ENCODE measurements around the gene OR2A1.
"Not testable (repeated sequence)": the region's sequence is repeated elsewhere in the genome, so short reads cannot be mapped to it uniquely, and the experiment has no call there.

The OR2A1 gene, protein sequence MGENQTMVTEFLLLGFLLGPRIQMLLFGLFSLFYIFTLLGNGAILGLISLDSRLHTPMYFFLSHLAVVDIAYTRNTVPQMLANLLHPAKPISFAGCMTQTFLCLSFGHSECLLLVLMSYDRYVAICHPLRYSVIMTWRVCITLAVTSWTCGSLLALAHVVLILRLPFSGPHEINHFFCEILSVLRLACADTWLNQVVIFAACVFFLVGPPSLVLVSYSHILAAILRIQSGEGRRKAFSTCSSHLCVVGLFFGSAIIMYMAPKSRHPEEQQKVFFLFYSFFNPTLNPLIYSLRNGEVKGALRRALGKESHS

DNA sequence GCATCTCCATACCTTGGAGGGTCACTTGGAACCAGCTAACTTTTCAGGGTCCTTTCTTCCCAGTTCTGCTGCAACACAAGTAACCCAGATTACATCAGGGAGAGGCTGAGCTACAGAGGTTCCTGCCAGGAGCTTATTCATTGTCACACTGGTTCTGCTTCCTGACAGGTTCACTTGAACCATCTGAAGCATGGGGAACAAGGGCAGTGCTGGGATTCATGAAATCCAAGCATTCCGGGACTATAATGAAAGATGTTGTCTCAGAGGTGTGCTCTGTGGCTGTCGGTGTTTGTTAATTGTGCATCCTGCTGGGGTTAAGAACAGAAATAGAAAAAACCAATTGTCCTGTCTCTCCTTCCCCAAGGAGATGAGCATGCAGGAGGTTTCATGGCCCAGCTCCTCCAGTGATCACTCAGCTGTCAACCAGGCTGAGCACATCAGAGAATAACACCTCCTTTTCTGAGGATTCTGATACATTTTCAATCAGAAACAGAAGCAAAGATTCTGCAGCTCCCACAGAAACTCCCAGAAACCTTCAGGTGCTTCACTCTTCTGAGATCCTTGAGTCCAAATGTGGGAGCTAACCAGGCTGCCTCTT is at the start of gene OR2A1:
TSS of gene OR2A1 (plus strand) at position 548 of the 598 bp plus-strand sequence. CDS start 5,706 bp downstream, outside the sequence.
- DNase-seq: not testable (repeated sequence)

- DNase-seq: not testable (repeated sequence)
These were observed 47.5 kb upstream of the OR2A1 start, which contains the start of gene OR2A7 for GRCh38 chr7:144264692-144265091. Gene OR2A7, minus strand, starts transcription at chr7:144264792. Its CDS starts 5,164 bp downstream, at chr7:144259628.

DNA sequence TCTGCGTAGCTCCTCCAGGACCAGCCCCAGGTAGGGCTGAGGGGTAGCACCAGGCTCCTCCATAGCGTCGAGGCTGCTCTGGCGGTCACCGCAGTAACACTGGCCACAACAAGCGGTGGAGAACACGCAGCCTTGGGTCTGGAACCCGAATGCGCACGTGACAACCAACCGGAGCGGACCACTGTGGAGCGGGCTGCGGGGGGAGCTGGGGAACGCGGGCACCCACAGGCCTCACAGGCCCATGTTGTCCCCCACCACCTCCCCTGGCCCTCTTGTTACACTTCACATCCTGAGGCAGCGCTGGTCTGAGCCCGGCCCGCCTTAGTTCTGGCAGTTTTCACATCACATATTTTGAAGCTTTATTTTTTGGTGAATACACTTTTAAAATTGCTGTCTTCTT is 43.0 kb upstream of the OR2A1 start, which contains the start of gene CTAGE8:
TSS of gene CTAGE8 (minus strand) at position 101 of the 400 bp plus-strand sequence. CDS start at position 63, 38 bp downstream.
- DNase-seq: not testable (repeated sequence)

GRCh38 chr7:144275281-144275680 is 36.9 kb upstream of the OR2A1 start:
- DNase-seq: not testable (repeated sequence)

DNA sequence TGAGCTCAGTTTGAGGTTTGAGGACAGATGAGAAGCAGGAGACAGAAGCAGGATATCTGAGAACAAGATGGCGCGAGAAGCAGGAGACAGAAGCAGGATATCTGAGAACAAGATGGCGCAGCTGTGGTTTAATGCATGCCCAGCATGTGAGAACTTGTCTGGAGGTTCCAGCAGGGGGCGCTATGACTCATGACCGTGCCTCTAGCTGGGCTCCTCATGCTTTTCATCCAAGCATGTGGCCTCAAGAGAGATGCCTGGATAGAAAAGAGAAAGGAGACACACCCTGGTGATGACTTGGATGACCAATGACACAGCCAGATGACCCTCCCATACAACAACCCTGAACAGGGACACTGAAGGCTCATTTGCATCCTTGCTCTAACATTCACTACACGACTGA is 32.2 kb upstream of the OR2A1 start:
- not testable (repeated sequence) for DNase-seq

DNA sequence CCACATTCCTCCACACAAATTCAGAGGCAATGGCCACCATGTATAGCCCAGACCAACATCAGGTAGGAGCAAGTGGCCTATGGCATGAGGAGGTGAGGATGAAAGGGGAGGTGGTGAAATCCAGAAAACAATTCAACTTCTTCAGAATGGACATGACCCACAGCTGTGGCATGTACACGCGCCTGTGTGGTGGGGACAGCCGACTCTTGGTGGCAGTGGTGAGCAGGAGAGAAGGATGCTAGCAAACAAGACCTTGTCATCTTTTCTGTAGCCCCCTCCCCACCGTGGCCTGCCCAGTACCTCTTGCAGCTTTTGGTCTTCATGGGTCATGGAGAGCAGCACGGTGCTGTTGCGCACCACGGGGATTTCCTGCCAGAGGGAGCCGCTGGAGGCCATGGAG is 30.2 kb upstream of the OR2A1 start:
- DNase-seq: not testable (repeated sequence)

DNA sequence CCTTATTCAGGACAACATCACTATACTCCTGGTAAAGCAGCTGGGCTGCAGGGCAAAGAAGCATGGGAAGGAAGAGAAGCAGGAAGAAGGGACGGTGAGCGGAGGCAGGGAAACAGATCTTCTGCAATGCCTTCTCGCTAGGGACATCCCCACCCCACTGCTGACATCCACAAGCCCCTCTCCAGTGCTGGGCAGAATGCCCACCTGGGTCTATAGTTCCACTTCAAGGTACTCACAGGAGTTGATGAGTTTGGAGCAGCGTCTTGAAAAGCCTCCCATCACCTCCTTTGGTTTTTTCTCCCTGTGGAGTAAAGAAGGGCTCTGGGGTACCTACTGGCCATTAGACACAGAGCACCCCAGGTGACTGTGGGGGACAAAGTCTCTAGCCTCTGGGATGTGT is 29.7 kb upstream of the OR2A1 start:
- DNase-seq: not testable (repeated sequence)

DNA sequence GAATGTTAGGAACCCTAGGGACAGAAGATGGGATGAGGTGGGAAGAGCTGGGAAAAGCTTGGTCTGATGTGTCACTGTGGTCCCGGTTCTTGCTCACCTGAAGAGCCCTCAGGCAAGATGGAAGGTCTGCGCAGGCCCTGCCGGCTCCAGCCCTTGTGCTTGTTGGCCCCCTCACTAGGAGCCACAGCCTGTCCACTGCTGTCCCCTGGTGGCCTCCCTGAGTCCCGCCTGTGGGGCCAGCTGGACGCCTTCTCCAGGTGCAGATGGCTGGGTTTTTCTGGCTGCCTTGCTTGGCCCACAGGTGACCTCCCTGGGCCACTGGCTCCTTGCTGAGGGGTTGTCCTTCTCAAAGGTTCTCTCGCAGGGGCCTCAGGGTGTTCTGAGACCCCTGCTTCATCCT is 28.5 kb upstream of the OR2A1 start:
- not testable (repeated sequence) for DNase-seq

DNA sequence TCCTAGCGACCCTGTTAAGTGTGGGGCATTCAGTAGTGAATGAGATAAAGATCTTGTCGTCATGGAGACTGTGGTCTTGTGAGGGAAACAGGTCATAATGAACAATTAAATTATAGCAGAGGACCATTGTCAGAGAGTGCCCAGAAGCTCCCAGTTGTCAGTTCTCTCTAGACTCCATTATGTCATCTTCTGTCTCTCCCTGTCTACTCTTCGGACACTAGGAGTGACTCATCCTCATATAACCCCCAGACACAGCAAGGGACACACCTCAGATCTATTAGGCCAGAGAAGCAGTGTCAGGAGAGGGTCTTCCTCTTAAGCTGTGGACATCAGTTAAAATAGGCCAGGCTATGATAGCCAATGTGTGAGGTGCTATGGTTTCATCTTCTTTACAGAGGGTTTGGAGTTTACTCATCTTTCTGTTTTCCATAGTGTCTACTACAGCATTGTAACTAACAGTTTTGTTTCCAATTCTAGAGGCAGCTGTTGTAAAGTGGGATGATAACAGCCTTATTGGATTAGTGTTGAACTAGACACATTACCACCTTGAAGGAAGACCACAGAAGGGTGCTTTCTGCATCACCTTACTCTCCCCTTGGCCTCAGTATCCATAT is 24.9 kb upstream of the OR2A1 start:
- not testable (repeated sequence) for DNase-seq

DNA sequence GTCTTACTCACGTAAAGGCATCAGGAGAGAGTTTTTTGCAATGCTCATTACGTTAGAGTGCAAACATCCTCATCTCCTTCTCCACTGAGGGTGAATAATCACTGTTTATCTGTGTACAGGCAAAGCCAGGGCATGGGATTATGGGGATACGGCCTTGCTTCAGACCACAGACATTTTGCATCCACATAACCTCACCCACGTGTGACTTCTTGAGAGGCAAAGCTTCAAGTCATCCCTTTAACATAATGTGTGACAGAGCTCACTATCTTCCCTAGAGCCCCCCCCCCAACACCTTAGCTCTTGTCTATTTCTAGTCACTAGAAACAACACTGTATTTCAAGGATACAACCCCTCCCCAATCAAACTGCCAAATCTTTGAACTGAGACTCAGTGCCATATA is 20.6 kb upstream of the OR2A1 start:
- DNase-seq: not testable (repeated sequence)

- not testable (repeated sequence) for DNase-seq
These were observed 19.6 kb upstream of the OR2A1 start for GRCh38 chr7:144292384-144293161.

- DNase-seq: not testable (repeated sequence)
These were observed 18.3 kb upstream of the OR2A1 start for GRCh38 chr7:144293794-144294499.

- DNase-seq: not testable (repeated sequence)
These were observed 9.5 kb upstream of the OR2A1 start for GRCh38 chr7:144302578-144303303.

DNA sequence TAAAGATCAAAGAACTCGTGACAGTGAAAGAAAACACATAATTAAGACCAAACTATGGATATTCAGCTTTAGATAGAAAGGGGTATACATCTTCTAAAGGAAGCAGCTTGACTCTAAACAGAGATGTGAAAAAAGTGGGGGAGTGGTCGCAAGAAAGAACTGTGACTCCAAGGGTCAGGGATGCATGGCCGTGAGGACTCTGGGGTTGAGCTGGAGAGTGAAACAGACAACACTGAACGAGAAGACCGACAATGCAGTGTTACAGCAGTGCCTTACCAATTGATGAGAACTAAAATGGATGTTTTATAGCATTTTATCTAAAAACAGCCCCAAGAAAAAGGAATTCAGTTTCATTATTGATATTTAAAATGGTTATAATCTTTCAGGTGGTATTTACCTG is 8.6 kb upstream of the OR2A1 start:
- DNase-seq: not testable (repeated sequence)

DNA sequence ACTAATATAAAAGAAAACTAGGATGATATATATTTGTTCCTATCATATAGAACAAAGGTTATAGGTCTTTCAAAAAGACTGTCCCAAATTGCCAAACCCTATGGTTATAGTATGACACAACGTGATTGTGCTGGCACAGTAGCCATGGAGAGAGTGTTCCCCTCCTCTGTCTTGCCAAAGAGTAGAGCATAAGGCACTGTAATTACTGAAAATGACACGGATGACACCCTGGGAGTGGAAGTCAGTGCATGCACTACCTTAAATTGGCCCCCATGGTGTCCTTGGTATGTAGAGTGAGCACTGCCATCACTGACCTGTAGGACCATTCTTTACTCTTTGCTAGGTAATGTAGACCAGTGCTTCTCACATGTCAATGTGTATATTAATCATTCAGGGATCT is 7.1 kb upstream of the OR2A1 start:
- DNase-seq: not testable (repeated sequence)

GRCh38 chr7:144309702-144310101 is 2.5 kb upstream of the OR2A1 start:
- not testable (repeated sequence) for DNase-seq

DNA sequence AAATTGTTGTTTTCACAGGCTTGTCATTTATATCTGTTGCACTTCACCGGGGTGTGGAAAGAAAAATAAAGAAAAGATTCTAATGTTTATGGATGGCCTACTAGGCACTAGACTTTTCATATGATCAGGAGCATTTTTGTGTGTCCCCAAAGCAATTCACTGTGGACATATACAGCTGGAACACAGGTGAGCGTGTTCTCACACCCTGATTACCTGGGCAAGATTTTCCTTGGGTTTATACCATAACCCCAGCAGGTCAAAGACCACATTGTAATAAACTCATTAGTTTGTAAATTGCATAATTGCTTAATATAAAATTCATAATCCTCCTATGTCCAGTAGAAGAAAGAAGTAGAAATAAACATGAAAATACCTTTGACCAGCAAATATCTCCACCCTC is 1.0 kb upstream of the OR2A1 start:
- not testable (repeated sequence) for DNase-seq

DNA sequence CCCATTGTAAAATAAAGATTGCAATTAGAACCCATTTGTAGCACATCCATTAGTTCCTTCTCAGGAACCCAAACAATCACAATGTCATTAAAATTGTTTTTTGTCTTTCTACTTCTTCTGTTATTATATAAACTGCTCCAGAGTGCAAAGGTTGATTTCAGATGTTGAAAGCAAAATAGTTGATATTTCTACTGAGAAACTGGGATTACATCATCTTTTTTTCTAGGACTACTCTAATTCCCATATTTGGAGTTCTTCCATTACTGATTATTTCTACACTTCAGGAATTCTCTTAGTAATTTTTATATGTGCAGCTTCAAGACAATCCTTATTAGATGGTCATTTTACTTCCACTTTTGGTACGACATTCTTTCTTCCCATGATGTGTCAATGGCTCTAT is 5.3 kb downstream of the OR2A1 start:
- DNase-seq: not testable (repeated sequence)

DNA sequence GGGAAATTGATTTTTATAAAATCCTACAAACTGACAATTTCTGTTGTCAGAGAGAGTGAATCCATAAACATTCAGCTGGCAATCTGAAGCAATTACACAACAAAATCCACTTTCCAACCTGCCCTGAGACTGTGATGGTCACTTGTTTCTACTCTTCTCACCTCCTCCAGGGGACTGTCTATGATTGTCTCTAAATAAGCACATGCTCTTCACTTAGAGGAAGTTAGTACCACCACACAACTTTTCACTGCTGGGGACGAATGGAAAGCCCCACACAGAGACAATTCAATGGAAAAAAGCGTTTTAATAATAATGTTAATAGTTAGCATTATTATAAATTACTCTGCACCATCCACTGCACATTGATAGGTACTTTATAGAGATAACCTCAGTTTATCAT is 7.3 kb downstream of the OR2A1 start:
- not testable (repeated sequence) for DNase-seq

- DNase-seq: not testable (repeated sequence)
These were observed 9.5 kb downstream of the OR2A1 start for GRCh38 chr7:144321677-144322206.

DNA sequence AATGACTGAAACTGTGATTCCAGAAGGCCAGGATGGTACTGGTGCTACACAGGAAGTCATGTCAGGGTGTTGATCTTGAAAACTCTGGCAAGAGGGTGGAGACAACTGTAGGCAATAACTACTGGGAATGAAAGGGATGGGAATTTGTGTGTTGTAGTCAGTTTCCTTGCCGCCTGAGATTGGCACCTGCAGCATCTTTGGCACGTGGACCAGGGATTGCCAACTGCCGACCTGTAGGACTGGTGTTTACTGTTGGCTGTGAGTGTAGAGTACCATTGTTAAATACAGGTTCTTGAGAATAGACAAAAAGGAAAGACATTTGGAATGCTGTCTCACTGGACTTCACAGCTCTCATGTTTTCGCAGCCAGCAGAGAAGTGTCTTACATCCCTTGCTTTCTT is 11.1 kb downstream of the OR2A1 start:
- DNase-seq: not testable (repeated sequence)
